Psoas muscle (tissue), 8 donors: ENCODE results near the gene LYZL2. TPM values are rescaled to one million over a fixed set of nuclear protein-coding genes. Genes with fewer than 3 reads are reported as not detected.
"Not testable (repeated sequence)": the region's sequence is repeated elsewhere in the genome, so short reads cannot be mapped to it uniquely, and the experiment has no call there.

ENCODE experiments used
- ATAC-seq, 4 donors: fragments of 200-7000 bp; cut with Tn5 transposase; one replicate each; pipeline ENCODE4 v1.9.1; 2020; ENCODE audit warnings: moderate library complexity in 3 of 4, mild to moderate bottlenecking in 2 of 4
- DNase-seq, 2 donors: peaks; one replicate each; pipeline ENCODE4 v3.0.0-alpha.2; 2020
- H3K27ac ChIP-seq: fragments of 200-600 bp; one replicate; pipeline ENCODE4 v1.8.0; 2022
- H3K27me3 ChIP-seq, 3 donors: fragments of 200-600 bp in 1 of 3; one replicate each; pipeline versions ENCODE4 v1.6.1 to v1.8.0; 2013 to 2022; ENCODE audit warnings: low read length in 2 of 3, mild to moderate bottlenecking in 2 of 3, moderate library complexity in 1 of 3; ENCODE audit not compliant: insufficient read depth in 3 of 3
- H3K36me3 ChIP-seq, 2 donors: fragments of 200-600 bp in 1 of 2; one replicate each; pipeline versions ENCODE4 v1.6.1 to v1.8.0; 2013 to 2022; ENCODE audit warnings: low read depth in 1 of 2, mild to moderate bottlenecking in 1 of 2, moderate library complexity in 1 of 2; ENCODE audit not compliant: insufficient read depth in 1 of 2
- H3K4me1 ChIP-seq: fragments of 200-600 bp; one replicate; pipeline ENCODE4 v1.8.0; 2022
- H3K4me3 ChIP-seq: fragments of 200-600 bp; one replicate; pipeline ENCODE4 v1.8.0; 2022; ENCODE audit warnings: mild to moderate bottlenecking
- H3K9me3 ChIP-seq: fragments of 200-600 bp; one replicate; pipeline ENCODE4 v1.8.0; 2022
- CTCF ChIP-seq: fragments of 200-600 bp; IDR thresholded peaks from one replicate; pipeline ENCODE4 v1.8.0; 2022; ENCODE audit warnings: antibody characterized with exemption
- WGBS, 3 donors: extraction: QIAGEN DNeasy Blood & Tissue Kit; methylation state at CpG; one replicate each; pipeline versions ENCODE4 v1.1.6 to v1.1.7; 2013; 5-methylcytosine and 5-hydroxymethylcytosine counted together
- intact Hi-C, 2 donors: fragments of 100-400 bp; cut with DNase I; formaldehyde crosslinking; loops; one replicate each; pipeline versions ENCODE4 v1.11.0 to v1.14.2; 2022
- polyA plus RNA-seq, 3 donors: library from polyadenylated mRNA; stranded (reverse); fragments of 200-250 nt; gene quantifications; one replicate each; pipeline ENCODE4 v1.2.3, GENCODE V29; 2013
- total RNA-seq, 4 donors: library from RNA; stranded (reverse); fragmentation: NEBNext Ultra II Directional in 2 of 4; extraction: Animal tissue kit (Norgen Biotek cat#: 25700) in 2 of 4; gene quantifications; one replicate each; pipeline versions ENCODE4 v1.2.1 to v1.2.4, GENCODE V29; 2021 to 2023
- donor health status: healthy with polysubstance abuse.
- donor health status: DM: no; HTN: no; CAD: no; lungs with moderate emphysema.
- donor health status: Bipolar disorder and iron deficiency.
- donor health status: healthy.
- donor health status: DM: yes; HTN: yes; CAD: no.
- donor health status: DM: no; HTN: no; CAD: no.
- donor health status: DM: no; HTN: no; CAD: no.
- donor health status: DM: yes; HTN: yes; CAD: no.

The LYZL2 gene
- total and polyA plus RNA-seq, 7 donors, result not detected

- H3K4me3 ChIP-seq, result no peak overlapping the region
- intact Hi-C loops, result no loop called here
- no peak overlapping the region for H3K27ac ChIP-seq
- ATAC-seq (no peak), DNase-seq (no peak)
- no peak for TF ChIP-seq CTCF
- H3K9me3 ChIP-seq, result no peaks in the 10 kb centered on the region
- no peaks in the 10 kb centered on the region for H3K4me1 ChIP-seq
- H3K36me3 ChIP-seq, result no peaks in the 10 kb centered on the region
- 65 to 74% (median 74%) methylated on average over 5 of the region's 5 CpGs for whole genome bisulfite sequencing, 3 donors
- H3K27me3 ChIP-seq, result no peaks in the 10 kb centered on the region
Observed at GRCh38 chr10:30606313-30606712, 23.2 kb downstream of the LYZL2 start.

GRCh38 chr10:30605341-30606121 lies 24.0 kb downstream of the LYZL2 start:
- H3K4me1 ChIP-seq, H3K27me3 ChIP-seq, DNase-seq, H3K36me3 ChIP-seq, H3K27ac ChIP-seq, H3K9me3 ChIP-seq, H3K4me3 ChIP-seq, intact Hi-C loops: not testable (repeated sequence)
- peak in 3 of 4 donors; percentile 38 to 46 (median 42) for ATAC-seq
- WGBS, 3 donors, result 32 to 34% (median 33%) methylated on average over 7 to 16 of the region's 16 CpGs

DNA sequence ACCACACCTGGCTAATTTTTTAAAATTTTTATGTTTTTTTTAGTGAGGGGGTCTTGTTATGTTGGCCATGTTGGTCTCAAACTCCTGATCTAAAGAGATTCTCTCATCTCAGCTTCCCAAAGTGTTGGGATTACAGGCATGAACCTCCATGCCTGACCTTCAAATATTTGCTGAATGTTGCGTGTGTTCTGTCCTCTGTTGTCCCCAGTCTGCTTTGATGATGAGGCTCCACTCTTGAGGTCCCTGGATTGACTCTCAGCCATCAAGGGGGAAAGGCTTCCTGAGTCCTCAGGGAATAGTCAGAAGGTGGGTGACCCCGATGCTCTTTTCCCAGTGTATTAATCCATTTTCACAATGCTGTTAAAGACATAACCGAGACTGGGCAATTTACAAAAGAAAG lies 26.0 kb downstream of the LYZL2 start:
- intact Hi-C loops, result no loop called here

GRCh38 chr10:30602747-30603146 lies 26.8 kb downstream of the LYZL2 start:
- Histone ChIP-seq H3K36me3 (no peaks in the 10 kb centered on the region), H3K9me3 (no peaks in the 10 kb centered on the region), H3K4me3 (no peak overlapping the region), H3K4me1 (no peaks in the 10 kb centered on the region), H3K27me3 (no peaks in the 10 kb centered on the region), H3K27ac (no peak overlapping the region)
- DNase-seq (no peak), ATAC-seq (no peak)
- intact Hi-C loops, result no loop called here
- WGBS, 3 donors, result 69 to 97% (median 96%) methylated on average over 1 of the region's 1 CpG
- TF ChIP-seq CTCF, result no peak

More for the DNA sequence above, 26.0 kb downstream of the LYZL2 start:
- Histone ChIP-seq H3K27me3 (no peaks in the 10 kb centered on the region), H3K4me3 (no peak overlapping the region), H3K9me3 (no peaks in the 10 kb centered on the region), H3K27ac (no peak overlapping the region), H3K36me3 (no peaks in the 10 kb centered on the region), H3K4me1 (no peaks in the 10 kb centered on the region)
- ATAC-seq (no peak), DNase-seq (no peak)
- TF ChIP-seq CTCF, result no peak
- WGBS, 3 donors, result 79 to 96% (median 94%) methylated on average over 3 of the region's 3 CpGs

DNA sequence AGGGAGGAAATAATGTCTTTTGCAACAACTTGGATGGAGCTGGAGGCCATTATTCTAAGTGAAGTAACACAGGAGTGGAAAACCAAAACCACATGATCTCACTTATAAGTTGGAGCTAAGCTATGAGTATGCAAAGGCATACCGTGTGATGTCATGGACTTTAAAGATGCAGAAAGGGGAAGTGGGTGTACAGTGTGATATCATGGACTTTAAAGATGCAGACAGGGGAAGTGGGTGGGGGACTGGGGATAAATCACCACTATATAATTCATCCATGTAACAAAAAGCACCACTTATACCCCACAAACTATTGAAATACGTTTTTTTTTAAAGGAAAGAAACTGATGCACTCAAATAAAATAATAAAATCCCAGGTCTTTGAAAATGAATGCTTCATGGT lies 29.5 kb downstream of the LYZL2 start:
- no peaks in the 10 kb centered on the region for H3K9me3 ChIP-seq
- H3K4me3 ChIP-seq, result no peak overlapping the region
- no peaks in the 10 kb centered on the region for H3K4me1 ChIP-seq
- no peaks in the 10 kb centered on the region for H3K36me3 ChIP-seq
- DNase-seq, result no peak
- WGBS, 3 donors, result 58 to 80% (median 64%) methylated on average over 2 of the region's 2 CpGs
- H3K27ac ChIP-seq, result no peak overlapping the region
- H3K27me3 ChIP-seq, result no peaks in the 10 kb centered on the region
- TF ChIP-seq CTCF, result no peak
- intact Hi-C loops, result no loop called here
- no peak for ATAC-seq
